Smooth muscle cell of the brain vasculature (primary cell): ENCODE results near the gene NCAPH2.

Experiments used
- DNase-seq: peaks from one replicate; pipeline ENCODE4 v3.0.0-alpha.2; 2012; ENCODE audit warnings: low read depth, low spot score

NCAPH2 gene

DNA sequence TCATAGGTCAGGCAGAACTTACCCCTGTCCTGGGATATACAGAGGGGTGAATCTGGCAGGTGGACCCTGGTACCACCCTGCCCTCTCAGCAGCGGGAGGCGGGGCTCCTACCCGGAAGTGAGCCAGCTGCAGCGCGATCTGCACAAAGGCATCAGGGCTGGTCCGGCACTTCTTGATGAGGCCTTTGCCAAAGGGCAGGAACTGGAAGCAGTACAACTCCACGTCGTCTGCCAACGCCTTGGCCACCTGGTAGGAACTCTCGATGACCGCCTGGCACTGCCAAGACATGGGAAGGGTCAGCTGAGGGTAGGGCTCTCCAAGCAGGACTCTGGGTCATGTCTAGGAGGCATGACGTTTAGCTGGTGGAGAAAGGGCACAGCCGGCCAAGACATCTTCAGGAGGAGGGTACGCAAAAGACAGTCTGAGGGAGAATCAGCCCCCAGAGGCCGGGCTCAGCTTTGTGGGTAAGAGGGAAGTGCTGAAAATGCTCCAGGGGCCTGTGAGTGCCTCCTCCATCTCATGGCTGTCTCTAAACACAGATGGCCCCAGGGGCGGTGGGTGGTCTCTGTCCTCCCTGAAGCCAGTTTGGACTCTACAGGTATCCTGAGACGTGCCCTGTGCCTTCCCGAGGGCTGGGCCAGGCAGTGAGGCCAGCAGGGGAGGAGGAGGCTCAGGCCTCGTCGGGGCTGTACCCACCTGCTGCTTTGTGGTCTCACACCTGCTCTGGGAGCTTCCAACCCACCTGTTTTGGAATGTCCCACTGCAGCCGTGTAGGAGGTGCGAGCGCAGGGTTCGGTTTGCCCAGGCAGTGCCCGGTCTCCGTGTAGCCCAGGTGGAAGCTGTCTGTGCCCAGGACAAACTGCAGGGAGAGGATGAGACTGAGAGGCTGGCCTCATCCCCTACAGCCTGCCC is 63.5 kb downstream of the NCAPH2 start:
- no peak for DNase-seq

DNA sequence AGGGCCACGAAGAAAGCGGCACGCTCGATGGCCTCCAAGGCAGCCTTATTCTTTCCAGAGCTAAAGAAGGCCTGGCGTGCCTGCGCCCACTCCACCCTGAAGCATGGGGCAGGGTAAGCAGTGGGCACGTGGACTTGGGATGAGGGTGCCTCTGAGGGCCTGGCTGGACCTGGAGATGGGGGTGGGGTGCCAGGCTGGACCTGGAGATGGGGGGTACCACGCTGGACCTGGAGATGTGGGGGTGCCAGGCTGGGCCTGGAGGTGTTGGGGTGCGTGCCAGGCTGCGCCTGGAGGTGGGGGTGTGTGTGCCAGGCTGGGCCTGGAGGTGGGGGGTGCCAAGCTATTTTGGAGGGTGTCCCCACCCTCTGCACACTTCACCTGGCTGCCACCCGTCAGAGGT is 64.9 kb downstream of the NCAPH2 start:
- no peak for DNase-seq

DNA sequence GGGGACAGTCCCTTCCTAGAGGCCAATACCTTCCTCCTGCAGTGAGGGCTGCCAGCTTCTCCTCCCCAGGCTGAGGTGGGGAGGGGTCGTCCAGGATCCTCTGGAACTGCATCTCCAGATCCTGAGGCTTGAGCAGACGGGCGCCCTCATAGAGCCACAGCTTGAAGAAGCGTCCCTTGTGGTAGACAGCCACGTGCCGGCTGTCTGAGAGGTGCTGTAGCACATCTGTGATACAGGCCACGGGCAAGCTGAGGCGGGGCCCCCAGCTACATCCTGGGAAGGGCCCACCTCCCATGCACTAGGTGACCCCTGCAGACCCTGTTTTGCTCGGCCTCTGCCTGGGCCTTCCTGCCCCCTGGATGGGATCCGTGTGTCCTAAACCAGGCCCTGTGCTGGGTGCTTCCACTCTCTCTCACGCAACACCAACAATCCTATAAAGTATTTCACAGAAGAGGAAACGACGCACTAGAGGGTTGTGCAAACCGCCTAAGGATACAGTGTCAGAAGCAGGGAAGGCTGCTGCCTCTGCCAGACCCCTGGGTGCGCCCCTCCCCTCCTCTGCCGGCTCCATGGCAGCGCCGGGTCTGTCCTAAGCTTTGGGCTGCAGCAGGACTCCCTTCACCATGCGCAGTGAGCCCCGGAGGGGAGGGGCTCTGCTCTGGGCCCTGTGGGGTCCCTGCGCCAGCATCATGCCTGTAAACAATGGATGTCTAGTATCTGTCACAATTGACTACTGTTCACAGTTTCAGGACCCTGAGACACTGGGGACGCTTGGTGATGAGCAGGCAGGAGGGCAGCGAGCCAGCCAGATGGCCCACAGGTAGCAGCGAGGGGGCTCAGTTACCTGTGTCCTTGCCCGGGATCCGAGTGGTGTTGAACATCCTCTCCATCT is 65.7 kb downstream of the NCAPH2 start:
- no peak for DNase-seq

DNA sequence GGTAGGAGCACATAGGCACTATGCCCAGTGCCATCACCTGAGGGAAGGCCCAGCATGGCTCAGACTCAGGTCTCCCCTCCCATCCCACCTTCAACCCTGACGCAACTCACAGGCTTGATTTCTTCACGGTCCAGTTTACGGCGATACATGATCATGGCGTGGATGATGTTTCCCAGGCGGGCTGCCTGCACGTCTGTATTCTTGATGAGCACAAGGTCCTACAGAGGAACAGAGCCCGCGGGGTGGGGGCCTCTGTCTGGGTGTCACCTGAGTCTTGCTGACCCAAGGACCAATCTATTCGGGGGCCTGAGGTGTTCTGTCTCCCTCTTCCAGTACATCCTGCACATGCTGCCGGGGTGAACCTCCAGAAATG is 66.3 kb downstream of the NCAPH2 start:
- no peak for DNase-seq
